IMR-90 (cell line): ENCODE data around the gene ABCC8. TPM values are rescaled to one million over a fixed set of nuclear protein-coding genes. Genes with fewer than 3 reads are reported as not detected.
A peak's percentile ranks its signal among the peaks of the same experiment; 100 is the strongest.

Experiments
- ATAC-seq: fragments of 200-7000 bp; cut with Tn5 transposase; 2 replicates; pipeline ENCODE4 v1.9.1; 2020; ENCODE audit warnings: low read depth, mild to moderate bottlenecking, moderate library complexity
- BruUV-seq: library from RNA; stranded (reverse); fragments of 400-500 nt; replicated peaks from 2 replicates; lab custom pipeline; 2021; lab: Mats Ljungman, UMichigan
- CTCF ChIA-PET: fragments of 300-600 bp; formaldehyde crosslinking; extraction: SDS; loops from one replicate; lab custom pipeline; 2021; ENCODE audit warnings: antibody characterized with exemption; lab: Yijun Ruan, JAX
- POLR2A ChIA-PET: fragments of 300-600 bp; sonication (Branson Sonifier 250); formaldehyde crosslinking; loops from one replicate; lab custom pipeline; 2022; ENCODE audit warnings: antibody characterized with exemption; ENCODE audit not compliant: unreplicated experiment; lab: Charles Lee
- DNase-seq: peaks from one replicate; pipeline ENCODE4 v3.0.0; 2013
- H2AFZ ChIP-seq: replicated peaks from 2 replicates; pipeline ENCODE3; 2013; ENCODE audit warnings: low read length, mild to moderate bottlenecking; ENCODE audit not compliant: poor library complexity
- H2AK5ac ChIP-seq: 2 replicates; pipeline ENCODE4 v1.6.1; 2013; ENCODE audit warnings: low read depth, low read length, inconsistent platforms
- H2AK9ac ChIP-seq: replicated peaks from 2 replicates; pipeline ENCODE3; 2013; ENCODE audit warnings: mild to moderate bottlenecking, low read depth, low read length, moderate library complexity; ENCODE audit not compliant: poor library complexity
- H2BK120ac ChIP-seq: 2 replicates; pipeline ENCODE4 v1.6.1; 2013; ENCODE audit warnings: low read depth, low read length, inconsistent platforms
- H2BK15ac ChIP-seq: 3 replicates; pipeline ENCODE4 v1.6.1; 2013; ENCODE audit warnings: low read depth, low read length, inconsistent platforms
- H2BK20ac ChIP-seq: 2 replicates; pipeline ENCODE4 v1.6.1; 2013; ENCODE audit warnings: low read depth, mild to moderate bottlenecking, inconsistent platforms, low read length, moderate library complexity
- H2BK5ac ChIP-seq: 2 replicates; pipeline ENCODE4 v1.6.1; 2013; ENCODE audit warnings: mild to moderate bottlenecking, low read depth, low read length, inconsistent platforms; ENCODE audit not compliant: poor library complexity, severe bottlenecking
- H3K14ac ChIP-seq: replicated peaks from 2 replicates; pipeline ENCODE4 v1.6.1; 2013; ENCODE audit warnings: low read depth, low read length, inconsistent platforms
- H3K18ac ChIP-seq: 2 replicates; pipeline ENCODE4 v1.6.1; 2013; ENCODE audit warnings: low read depth, low read length, control low read depth
- H3K23ac ChIP-seq: 2 replicates; pipeline ENCODE4 v1.6.1; 2013; ENCODE audit warnings: low read depth, low read length, inconsistent platforms
- H3K27ac ChIP-seq: 2 replicates; pipeline ENCODE4 v1.5.1; 2013; ENCODE audit warnings: mild to moderate bottlenecking, control low read depth, low read length; ENCODE audit not compliant: insufficient read depth
- H3K27me3 ChIP-seq: 2 replicates; pipeline ENCODE4 v1.6.1; 2013; ENCODE audit warnings: low read length; ENCODE audit not compliant: control insufficient read depth, insufficient read depth
- H3K36me3 ChIP-seq: 2 replicates; pipeline ENCODE4 v1.6.1; 2013; ENCODE audit warnings: low read length, mixed read lengths; ENCODE audit not compliant: control insufficient read depth, insufficient read depth
- H3K4ac ChIP-seq: 2 replicates; pipeline ENCODE4 v1.6.1; 2013; ENCODE audit warnings: low read depth, low read length, inconsistent platforms
- H3K4me1 ChIP-seq: 2 replicates; pipeline ENCODE4 v1.6.1; 2013; ENCODE audit warnings: low read length, mixed read lengths; ENCODE audit not compliant: control insufficient read depth, insufficient read depth
- H3K4me2 ChIP-seq: 2 replicates; pipeline ENCODE4 v1.6.1; 2013; ENCODE audit warnings: low read depth, mild to moderate bottlenecking, control low read depth, low read length, moderate library complexity
- H3K4me3 ChIP-seq: 2 replicates; pipeline ENCODE4 v1.5.1; 2013; ENCODE audit warnings: low read depth, mild to moderate bottlenecking, control low read depth, low read length, moderate library complexity; ENCODE audit not compliant: insufficient read depth
- H3K56ac ChIP-seq: 2 replicates; pipeline ENCODE4 v1.6.1; 2013; ENCODE audit warnings: low read length, inconsistent platforms; ENCODE audit not compliant: insufficient read depth; ENCODE audit errors: extremely low read depth
- H3K79me1 ChIP-seq, 2 experiments: 2 replicates each; pipeline ENCODE4 v1.6.1; 2013; ENCODE audit warnings: low read length in 2 of 2, inconsistent platforms in 1 of 2, low read depth in 1 of 2
- H3K9ac ChIP-seq: 2 replicates; pipeline ENCODE4 v1.6.1; 2013; ENCODE audit warnings: low read depth, low read length, control low read depth
- H3K9me1 ChIP-seq: 2 replicates; pipeline ENCODE4 v1.6.1; 2013; ENCODE audit warnings: low read length, inconsistent platforms; ENCODE audit not compliant: insufficient read depth
- H3K9me3 ChIP-seq: 2 replicates; pipeline ENCODE4 v1.6.1; 2013; ENCODE audit warnings: low read length; ENCODE audit not compliant: control insufficient read depth, insufficient read depth
- H4K20me1 ChIP-seq: 2 replicates; pipeline ENCODE4 v1.6.1; 2013; ENCODE audit warnings: low read length, inconsistent platforms; ENCODE audit not compliant: insufficient read depth
- H4K5ac ChIP-seq: 2 replicates; pipeline ENCODE4 v1.6.1; 2013; ENCODE audit warnings: mild to moderate bottlenecking, low read depth, low read length, control low read depth
- H4K8ac ChIP-seq, 2 experiments: 2 replicates each; pipeline ENCODE4 v1.6.1; 2013; ENCODE audit warnings: low read depth in 2 of 2, low read length in 2 of 2, control low read depth in 1 of 2, inconsistent platforms in 1 of 2
- H4K91ac ChIP-seq: 2 replicates; pipeline ENCODE4 v1.6.1; 2013; ENCODE audit warnings: low read depth, low read length, inconsistent platforms; ENCODE audit not compliant: insufficient read depth
- BHLHE40 ChIP-seq: fragments of 150-350 bp; IDR thresholded peaks from 2 replicates; pipeline ENCODE4 v1.6.1; 2016; ENCODE audit warnings: mild to moderate bottlenecking, low read depth, low read length
- CEBPB ChIP-seq: IDR thresholded peaks from 2 replicates; pipeline ENCODE4 v1.6.1; 2012; ENCODE audit warnings: low read depth, low read length, improper control_type of control experiment
- CHD1 ChIP-seq: IDR thresholded peaks from 2 replicates; pipeline ENCODE4 v1.6.1; 2012; ENCODE audit warnings: low read depth, low read length, improper control_type of control experiment
- ELK1 ChIP-seq: fragments of 150-350 bp; IDR thresholded peaks from 2 replicates; pipeline ENCODE4 v1.6.1; 2016; ENCODE audit warnings: low read depth, mild to moderate bottlenecking, low read length, moderate library complexity, borderline replicate concordance
- FOS ChIP-seq: fragments of 150-350 bp; IDR thresholded peaks from 2 replicates; pipeline ENCODE4 v1.6.1; 2016; ENCODE audit warnings: low read depth, low read length
- MAFK ChIP-seq: IDR thresholded peaks from 2 replicates; pipeline ENCODE4 v1.6.1; 2012; ENCODE audit warnings: low read depth, low read length, improper control_type of control experiment
- MAZ ChIP-seq: IDR thresholded peaks from 2 replicates; pipeline ENCODE4 v1.6.1; 2012; ENCODE audit warnings: low read depth, mild to moderate bottlenecking, low read length, improper control_type of control experiment, moderate library complexity, borderline replicate concordance
- MXI1 ChIP-seq: IDR thresholded peaks from 2 replicates; pipeline ENCODE4 v1.6.1; 2012; ENCODE audit warnings: low read depth, mild to moderate bottlenecking, low read length, moderate library complexity, borderline replicate concordance
- NFE2L2 ChIP-seq: fragments of 150-350 bp; IDR thresholded peaks from 2 replicates; pipeline ENCODE4 v1.6.1; 2016; ENCODE audit warnings: low read depth, mild to moderate bottlenecking, low read length
- POLR2A ChIP-seq: IDR thresholded peaks from 2 replicates; pipeline ENCODE4 v1.6.1; 2012; ENCODE audit warnings: mild to moderate bottlenecking, low read depth, low read length
- RCOR1 ChIP-seq: IDR thresholded peaks from 2 replicates; pipeline ENCODE4 v1.6.1; 2012; ENCODE audit warnings: mild to moderate bottlenecking, low read length, improper control_type of control experiment; ENCODE audit not compliant: insufficient replicate concordance
- RFX5 ChIP-seq: IDR thresholded peaks from 2 replicates; pipeline ENCODE4 v1.8.0; 2012; ENCODE audit warnings: low read depth, mild to moderate bottlenecking, low read length, moderate library complexity
- SMC3 ChIP-seq: fragments of 150-350 bp; IDR thresholded peaks from 2 replicates; pipeline ENCODE4 v1.6.1; 2016; ENCODE audit warnings: low read depth, mild to moderate bottlenecking, antibody characterized with exemption, low read length, moderate library complexity
- WGBS, 2 experiments: methylation state at CpG; one replicate each; pipeline versions ENCODE4 v1.1.5 to v1.1.7; 2013; ENCODE audit warnings: missing lambda C conversion rate in 2 of 2; ENCODE audit not compliant: insufficient read length in 1 of 2; ENCODE audit errors: extremely low coverage in 2 of 2; 5-methylcytosine and 5-hydroxymethylcytosine counted together
- dilution Hi-C: fragments of 300-500 bp; cut with HindIII; formaldehyde crosslinking; loops from one replicate; pipeline ENCODE4 v1.14.3; 2018; ENCODE audit warnings: low sequenced_read_pairs; ENCODE audit not compliant: unreplicated experiment
- in situ Hi-C: fragments of 300-500 bp; cut with MboI; formaldehyde crosslinking; loops from 3 replicates; pipeline ENCODE4 v1.14.3; 2019; ENCODE audit warnings: low sequenced_read_pairs, inconsistent platforms, mixed read lengths
- intact Hi-C: fragments of 100-400 bp; cut with micrococcal nuclease; formaldehyde crosslinking; loops from 2 replicates; pipeline ENCODE4 v1.10.0; 2022
- polyA plus RNA-seq, 3 experiments: library from polyadenylated mRNA; depleted of rRNA; stranded (reverse); fragments of >200 nt; gene quantifications; 2 replicates each; pipeline ENCODE4 v1.2.3, GENCODE V29; 2012; ENCODE audit warnings: low replicate concordance in 1 of 3
- total RNA-seq: library from RNA; depleted of rRNA; stranded (reverse); fragments of >200 nt; gene quantifications from 2 replicates; pipeline ENCODE4 v1.2.3, GENCODE V29; 2012
- TF ChIP-seq, protein P1 (sequence below): fragments of 150-350 bp; IDR thresholded peaks from 2 replicates; pipeline ENCODE4 v1.6.1; 2017; ENCODE audit warnings: mild to moderate bottlenecking, antibody characterized with exemption, low read length, low read depth
- TF ChIP-seq, protein P2 (sequence below): conservative IDR thresholded peaks from 2 replicates; pipeline ENCODE4 v1.5.1; 2012; ENCODE audit warnings: mild to moderate bottlenecking, low read depth, low read length, improper control_type of control experiment

ABCC8 gene
- total and polyA plus RNA-seq, 2 of the 4 experiments (the other 2 are of a cell fraction) = not detected

DNA sequence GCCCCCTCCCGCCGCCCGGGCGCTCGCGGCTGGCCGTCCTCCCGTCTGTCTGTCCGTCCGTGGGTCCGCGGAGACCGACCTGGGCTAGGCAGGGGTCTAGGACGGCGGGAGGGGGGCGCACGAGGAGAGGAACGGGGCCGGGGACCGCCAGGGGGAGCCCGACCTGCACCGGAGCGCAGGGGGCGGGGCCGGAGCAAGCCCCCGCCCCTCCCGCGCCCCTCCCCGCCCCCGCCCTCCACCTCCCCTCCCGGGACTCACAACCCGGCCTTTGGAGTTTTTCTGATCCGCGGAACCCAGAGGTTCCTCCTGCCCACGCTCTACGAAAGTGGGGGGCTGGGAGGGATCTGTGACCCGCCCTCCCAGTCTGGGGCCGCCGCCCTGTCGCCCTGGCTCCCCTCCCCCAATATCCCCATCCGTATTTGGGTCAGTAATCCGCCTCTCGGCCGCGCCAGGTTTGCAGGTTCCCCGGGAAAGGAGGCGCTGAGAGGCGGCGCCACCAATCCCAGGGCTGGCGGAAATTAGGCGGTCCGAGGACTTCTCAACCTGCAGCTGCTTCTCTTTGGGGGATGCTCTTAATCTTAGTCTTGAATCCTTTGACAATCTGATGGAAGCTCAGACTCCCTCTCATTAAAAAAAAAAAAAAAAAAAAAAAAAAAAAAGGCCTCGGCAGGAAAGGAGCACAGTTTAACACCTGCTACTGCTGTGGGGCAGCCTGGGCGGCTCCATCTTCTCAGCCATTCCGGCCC, 87.3 kb downstream of the ABCC8 start:
- no peaks in the 10 kb centered on the region for H4K20me1 ChIP-seq
- peak; percentile 11 for DNase-seq
- BruUV-seq = no TSS peak
- H4K5ac ChIP-seq = no peak overlapping the region
- no peaks in the 10 kb centered on the region for H3K4me1 ChIP-seq
- peak; percentile 87 for ATAC-seq
- no peak overlapping the region for H4K91ac ChIP-seq
- H3K23ac ChIP-seq = no peak overlapping the region
- H2BK15ac ChIP-seq = no peak overlapping the region
- H3K36me3 ChIP-seq = no peaks in the 10 kb centered on the region
- no peak overlapping the region for H2BK120ac ChIP-seq
- no CpG with 5 or more reads among the region's 55 CpGs for WGBS, 2 experiments
- no peak overlapping the region for H3K4ac ChIP-seq
- H3K4me3 ChIP-seq = peak overlapping the region; percentile 21
- H3K79me1 ChIP-seq = no peaks in the 10 kb centered on the region
- no peaks in the 10 kb centered on the region for H3K9me3 ChIP-seq
- ChIA-PET POLR2A (no interaction called here), CTCF (interaction anchor here (0.6 to 1.4 kb wide), 3 partner anchors 115 to 139 kb away, joined by 3 to 5 read pairs (median 4); no protein-coding TSS in a partner anchor)
- no peaks in the 10 kb centered on the region for H3K9me1 ChIP-seq
- H2BK20ac ChIP-seq = no peak overlapping the region
- no peak overlapping the region for H2AK9ac ChIP-seq
- no peak overlapping the region for H3K18ac ChIP-seq
- intact Hi-C loops = no loop called here
- in situ Hi-C loops = no loop called here
- no peak overlapping the region for H3K56ac ChIP-seq
- peaks cover 24% of the 10 kb centered on the region; the same call in 1 of the 2 replicates for H3K27me3 ChIP-seq
- H2AFZ ChIP-seq = peak overlapping the region; percentile 89
- no peak overlapping the region for H3K9ac ChIP-seq
- H4K8ac ChIP-seq = no peak overlapping the region
- no peak overlapping the region for H3K27ac ChIP-seq
- H3K4me2 ChIP-seq = peak overlapping the region; percentile 45; the same call in 1 of the 2 replicates
- no peak overlapping the region for H2AK5ac ChIP-seq
- H2BK5ac ChIP-seq = no peak overlapping the region
- no peak overlapping the region for H3K14ac ChIP-seq
- dilution Hi-C loops = no loop called here
- TF ChIP-seq ELK1 (no peak), NFE2L2 (no peak), MAFK (no peak), SMC3 (0 out of 2 replicates have a peak, but pooled peaks have one; percentile 8), CHD1 (no peak), RCOR1 (no peak), BHLHE40 (no peak), FOS (no peak), MAZ (peak; percentile 78; the same call in 1 of the 2 replicates), CEBPB (no peak), MXI1 (no peak), RFX5 (no peak), POLR2A (no peak)
- TF ChIP-seq, protein P1, sequence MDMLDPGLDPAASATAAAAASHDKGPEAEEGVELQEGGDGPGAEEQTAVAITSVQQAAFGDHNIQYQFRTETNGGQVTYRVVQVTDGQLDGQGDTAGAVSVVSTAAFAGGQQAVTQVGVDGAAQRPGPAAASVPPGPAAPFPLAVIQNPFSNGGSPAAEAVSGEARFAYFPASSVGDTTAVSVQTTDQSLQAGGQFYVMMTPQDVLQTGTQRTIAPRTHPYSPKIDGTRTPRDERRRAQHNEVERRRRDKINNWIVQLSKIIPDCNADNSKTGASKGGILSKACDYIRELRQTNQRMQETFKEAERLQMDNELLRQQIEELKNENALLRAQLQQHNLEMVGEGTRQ = no peak
- TF ChIP-seq, protein P2, sequence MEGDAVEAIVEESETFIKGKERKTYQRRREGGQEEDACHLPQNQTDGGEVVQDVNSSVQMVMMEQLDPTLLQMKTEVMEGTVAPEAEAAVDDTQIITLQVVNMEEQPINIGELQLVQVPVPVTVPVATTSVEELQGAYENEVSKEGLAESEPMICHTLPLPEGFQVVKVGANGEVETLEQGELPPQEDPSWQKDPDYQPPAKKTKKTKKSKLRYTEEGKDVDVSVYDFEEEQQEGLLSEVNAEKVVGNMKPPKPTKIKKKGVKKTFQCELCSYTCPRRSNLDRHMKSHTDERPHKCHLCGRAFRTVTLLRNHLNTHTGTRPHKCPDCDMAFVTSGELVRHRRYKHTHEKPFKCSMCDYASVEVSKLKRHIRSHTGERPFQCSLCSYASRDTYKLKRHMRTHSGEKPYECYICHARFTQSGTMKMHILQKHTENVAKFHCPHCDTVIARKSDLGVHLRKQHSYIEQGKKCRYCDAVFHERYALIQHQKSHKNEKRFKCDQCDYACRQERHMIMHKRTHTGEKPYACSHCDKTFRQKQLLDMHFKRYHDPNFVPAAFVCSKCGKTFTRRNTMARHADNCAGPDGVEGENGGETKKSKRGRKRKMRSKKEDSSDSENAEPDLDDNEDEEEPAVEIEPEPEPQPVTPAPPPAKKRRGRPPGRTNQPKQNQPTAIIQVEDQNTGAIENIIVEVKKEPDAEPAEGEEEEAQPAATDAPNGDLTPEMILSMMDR = peak; percentile 53
